Panc1 (cell line): ENCODE measurements around the gene TPM4. TPM values are rescaled to one million over a fixed set of nuclear protein-coding genes. Genes with fewer than 3 reads are reported as not detected.

Experiments used
- ATAC-seq: fragments of 200-7000 bp; cut with Tn5 transposase; 2 replicates; pipeline ENCODE4 v1.9.1; 2020; ENCODE audit warnings: mild to moderate bottlenecking, moderate library complexity
- BruUV-seq: library from RNA; stranded (reverse); fragments of 400-500 nt; replicated peaks from 2 replicates; lab custom pipeline; 2021; lab: Mats Ljungman, UMichigan
- CTCF ChIA-PET: fragments of 300-600 bp; sonication (Branson Sonifier 250); formaldehyde crosslinking; loops from one replicate; lab custom pipeline; 2022; ENCODE audit warnings: antibody characterized with exemption; lab: Charles Lee
- POLR2A ChIA-PET: fragments of 300-600 bp; sonication (Branson Sonifier 250); formaldehyde crosslinking; loops from one replicate; lab custom pipeline; 2022; ENCODE audit warnings: antibody characterized with exemption; lab: Charles Lee
- DNase-seq: peaks from one replicate; pipeline ENCODE4 v3.0.0-alpha.2; 2010; ENCODE audit warnings: low read depth, low spot score
- H3K27ac ChIP-seq: 2 replicates; pipeline ENCODE4 v1.5.1; 2011; ENCODE audit warnings: mild to moderate bottlenecking, low read length, inconsistent platforms
- H3K27me3 ChIP-seq: fragments of 200-500 bp; sonication (Bioruptor generic); 2 replicates; pipeline ENCODE4 v1.6.0; 2014; ENCODE audit warnings: low read length, inconsistent platforms; ENCODE audit not compliant: control insufficient read depth, insufficient read depth
- H3K36me3 ChIP-seq: fragments of 200-500 bp; sonication (Bioruptor generic); 2 replicates; pipeline ENCODE4 v1.5.1; 2014; ENCODE audit warnings: inconsistent platforms, mild to moderate bottlenecking, low read length, moderate library complexity; ENCODE audit not compliant: control insufficient read depth, insufficient read depth
- H3K4me1 ChIP-seq: 2 replicates; pipeline ENCODE4 v1.5.1; 2011; ENCODE audit warnings: inconsistent platforms, mild to moderate bottlenecking, low read length, moderate library complexity; ENCODE audit not compliant: control insufficient read depth, insufficient read depth
- H3K4me3 ChIP-seq, 2 experiments: 2 replicates each; pipeline ENCODE4 v1.5.1; 2011 to 2012; ENCODE audit warnings: low read depth in 2 of 2, low read length in 2 of 2, mild to moderate bottlenecking in 2 of 2, inconsistent platforms in 1 of 2, moderate library complexity in 1 of 2
- H3K9me3 ChIP-seq: fragments of 200-500 bp; sonication (Bioruptor generic); 2 replicates; pipeline ENCODE4 v1.5.1; 2014; ENCODE audit warnings: low read depth, mild to moderate bottlenecking, inconsistent platforms, low read length, moderate library complexity; ENCODE audit not compliant: control insufficient read depth, insufficient read depth
- POLR2AphosphoS5 ChIP-seq: IDR thresholded peaks from 2 replicates; pipeline ENCODE4 v1.6.1; 2012; ENCODE audit warnings: mild to moderate bottlenecking, low read depth, low read length, moderate library complexity
- SIN3A ChIP-seq: IDR thresholded peaks from 2 replicates; pipeline ENCODE4 v1.6.1; 2012; ENCODE audit warnings: low read depth, mild to moderate bottlenecking, low read length, moderate library complexity, borderline replicate concordance; ENCODE audit not compliant: insufficient read depth
- TCF7L2 ChIP-seq: IDR thresholded peaks from 2 replicates; pipeline ENCODE4 v1.6.1; 2011; ENCODE audit warnings: mild to moderate bottlenecking, low read depth, low read length, inconsistent platforms
- in situ Hi-C: cut with HindIII; loops from 2 replicates; pipeline ENCODE4 v1.10.0; 2016; ENCODE audit warnings: low sequenced_read_pairs, low pct_unique_long_range_greater_than_20kb
- intact Hi-C: fragments of 100-400 bp; cut with micrococcal nuclease; formaldehyde crosslinking; loops from one replicate; pipeline ENCODE4 v1.10.0; 2022; ENCODE audit not compliant: unreplicated experiment
- total RNA-seq: library from RNA; stranded (reverse); gene quantifications from one replicate; pipeline ENCODE4 v1.2.1, GENCODE V29; 2021; ENCODE audit not compliant: unreplicated experiment
- TF ChIP-seq, protein P1 (sequence below): fragments of 450-650 bp; IDR thresholded peaks from 2 replicates; pipeline ENCODE4 v1.5.1; 2017; ENCODE audit warnings: mild to moderate bottlenecking
- TF ChIP-seq, protein P2 (sequence below), 2 experiments: IDR thresholded peaks; 2 replicates each; pipeline ENCODE4 v1.6.1; 2011 to 2012; ENCODE audit warnings: low read depth in 2 of 2, control low read depth in 1 of 2, low read length in 1 of 2, mild to moderate bottlenecking in 1 of 2, moderate library complexity in 1 of 2; ENCODE audit not compliant: insufficient read depth in 1 of 2

Gene TPM4
- total RNA-seq, 1 experiment from 2014 or later: 165 TPM

DNA sequence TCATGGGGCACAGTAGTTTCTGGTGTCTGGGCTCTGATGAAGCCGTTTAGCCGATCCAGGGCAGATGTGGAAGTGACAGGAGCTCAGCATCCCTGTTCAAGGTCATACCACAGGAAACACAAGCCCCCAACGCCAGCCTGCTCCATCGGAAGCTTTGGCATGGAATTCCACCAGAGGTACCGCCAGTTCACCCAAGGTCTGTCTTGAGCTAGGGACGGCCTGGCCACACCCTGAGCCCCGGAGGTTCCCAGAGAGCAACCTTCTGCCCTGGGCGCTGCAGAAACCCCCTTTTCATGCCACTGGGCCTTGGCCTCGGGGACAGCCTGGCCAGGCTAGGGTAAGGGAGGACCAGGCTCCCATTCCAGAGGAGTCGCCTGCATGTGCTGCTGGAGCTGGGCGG lies 39.4 kb upstream of the TPM4 start:
- ChIA-PET POLR2A (no interaction called here), CTCF (interaction anchor here (0.5 to 0.6 kb wide), 2 partner anchors 427 to 1062 kb away, joined by 3 read pairs; no protein-coding TSS in a partner anchor)
- no TSS peak for BruUV-seq

DNA sequence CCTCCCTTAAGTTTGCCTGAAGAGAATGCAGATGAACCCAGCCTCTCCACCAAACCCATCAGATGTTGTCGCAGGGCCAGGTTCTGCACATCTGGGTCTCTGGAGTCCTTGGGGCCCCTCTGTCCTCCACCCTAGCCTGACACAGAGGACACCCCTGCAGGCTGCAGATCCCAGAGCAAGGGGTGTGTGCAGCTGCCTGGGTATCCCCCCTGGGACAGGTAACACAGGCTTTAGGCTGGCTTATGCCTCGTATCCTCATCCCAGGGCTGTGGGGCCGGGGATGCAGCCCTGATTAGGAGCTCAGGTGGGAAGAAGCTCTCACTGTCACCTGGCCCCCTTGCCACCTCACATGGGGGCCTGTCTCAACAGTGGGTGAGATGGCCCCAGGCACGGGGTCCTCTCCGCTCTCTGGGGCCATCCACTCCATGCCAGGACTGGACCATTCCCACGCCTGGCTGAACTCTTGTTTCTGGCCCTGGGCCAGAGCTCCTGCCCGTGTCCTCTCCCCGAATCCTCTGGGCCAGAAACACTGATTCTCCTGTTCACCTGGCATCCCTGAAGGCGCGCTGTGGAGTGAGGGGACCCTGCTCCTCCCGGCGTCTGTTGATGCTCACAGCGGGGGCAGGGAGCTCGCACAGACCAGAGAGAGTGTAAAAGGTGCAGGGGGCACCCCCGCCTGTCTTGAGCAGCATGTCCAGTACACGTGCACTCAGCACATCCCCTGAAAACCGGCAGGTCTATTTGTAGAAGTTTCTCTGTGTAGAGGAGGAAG lies 38.7 kb upstream of the TPM4 start:
- H3K4me3 ChIP-seq: no peak overlapping the region
- intact Hi-C loops (no loop called here), in situ Hi-C loops (no loop called here)
- no peaks in the 10 kb centered on the region for H3K9me3 ChIP-seq
- H3K27me3 ChIP-seq: no peaks in the 10 kb centered on the region
- BruUV-seq: no TSS peak
- DNase-seq (no peak), ATAC-seq (no peak)
- H3K27ac ChIP-seq: no peak overlapping the region
- CTCF ChIA-PET: interaction anchor here (0.5 to 0.6 kb wide), 2 partner anchors 427 to 1062 kb away, joined by 3 read pairs; no protein-coding TSS in a partner anchor
- H3K36me3 ChIP-seq: no peaks in the 10 kb centered on the region
- TF ChIP-seq, protein P1, sequence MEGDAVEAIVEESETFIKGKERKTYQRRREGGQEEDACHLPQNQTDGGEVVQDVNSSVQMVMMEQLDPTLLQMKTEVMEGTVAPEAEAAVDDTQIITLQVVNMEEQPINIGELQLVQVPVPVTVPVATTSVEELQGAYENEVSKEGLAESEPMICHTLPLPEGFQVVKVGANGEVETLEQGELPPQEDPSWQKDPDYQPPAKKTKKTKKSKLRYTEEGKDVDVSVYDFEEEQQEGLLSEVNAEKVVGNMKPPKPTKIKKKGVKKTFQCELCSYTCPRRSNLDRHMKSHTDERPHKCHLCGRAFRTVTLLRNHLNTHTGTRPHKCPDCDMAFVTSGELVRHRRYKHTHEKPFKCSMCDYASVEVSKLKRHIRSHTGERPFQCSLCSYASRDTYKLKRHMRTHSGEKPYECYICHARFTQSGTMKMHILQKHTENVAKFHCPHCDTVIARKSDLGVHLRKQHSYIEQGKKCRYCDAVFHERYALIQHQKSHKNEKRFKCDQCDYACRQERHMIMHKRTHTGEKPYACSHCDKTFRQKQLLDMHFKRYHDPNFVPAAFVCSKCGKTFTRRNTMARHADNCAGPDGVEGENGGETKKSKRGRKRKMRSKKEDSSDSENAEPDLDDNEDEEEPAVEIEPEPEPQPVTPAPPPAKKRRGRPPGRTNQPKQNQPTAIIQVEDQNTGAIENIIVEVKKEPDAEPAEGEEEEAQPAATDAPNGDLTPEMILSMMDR: no peak
- TF ChIP-seq SIN3A: no peak
- TF ChIP-seq, protein P2, sequence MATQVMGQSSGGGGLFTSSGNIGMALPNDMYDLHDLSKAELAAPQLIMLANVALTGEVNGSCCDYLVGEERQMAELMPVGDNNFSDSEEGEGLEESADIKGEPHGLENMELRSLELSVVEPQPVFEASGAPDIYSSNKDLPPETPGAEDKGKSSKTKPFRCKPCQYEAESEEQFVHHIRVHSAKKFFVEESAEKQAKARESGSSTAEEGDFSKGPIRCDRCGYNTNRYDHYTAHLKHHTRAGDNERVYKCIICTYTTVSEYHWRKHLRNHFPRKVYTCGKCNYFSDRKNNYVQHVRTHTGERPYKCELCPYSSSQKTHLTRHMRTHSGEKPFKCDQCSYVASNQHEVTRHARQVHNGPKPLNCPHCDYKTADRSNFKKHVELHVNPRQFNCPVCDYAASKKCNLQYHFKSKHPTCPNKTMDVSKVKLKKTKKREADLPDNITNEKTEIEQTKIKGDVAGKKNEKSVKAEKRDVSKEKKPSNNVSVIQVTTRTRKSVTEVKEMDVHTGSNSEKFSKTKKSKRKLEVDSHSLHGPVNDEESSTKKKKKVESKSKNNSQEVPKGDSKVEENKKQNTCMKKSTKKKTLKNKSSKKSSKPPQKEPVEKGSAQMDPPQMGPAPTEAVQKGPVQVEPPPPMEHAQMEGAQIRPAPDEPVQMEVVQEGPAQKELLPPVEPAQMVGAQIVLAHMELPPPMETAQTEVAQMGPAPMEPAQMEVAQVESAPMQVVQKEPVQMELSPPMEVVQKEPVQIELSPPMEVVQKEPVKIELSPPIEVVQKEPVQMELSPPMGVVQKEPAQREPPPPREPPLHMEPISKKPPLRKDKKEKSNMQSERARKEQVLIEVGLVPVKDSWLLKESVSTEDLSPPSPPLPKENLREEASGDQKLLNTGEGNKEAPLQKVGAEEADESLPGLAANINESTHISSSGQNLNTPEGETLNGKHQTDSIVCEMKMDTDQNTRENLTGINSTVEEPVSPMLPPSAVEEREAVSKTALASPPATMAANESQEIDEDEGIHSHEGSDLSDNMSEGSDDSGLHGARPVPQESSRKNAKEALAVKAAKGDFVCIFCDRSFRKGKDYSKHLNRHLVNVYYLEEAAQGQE (IDR thresholded peaks at IDR 0.05; ENCODE audit: insufficient read depth in 1 of 2, low read depth in 2 of 2, low read length in 1 of 2): no peak
- no peak for TF ChIP-seq POLR2AphosphoS5
- TF ChIP-seq TCF7L2: no peak
- H3K4me1 ChIP-seq: no peaks in the 10 kb centered on the region
- POLR2A ChIA-PET: no interaction called here

More for the DNA sequence above, 39.4 kb upstream of the TPM4 start:
- Histone ChIP-seq H3K9me3 (no peaks in the 10 kb centered on the region), H3K27me3 (no peaks in the 10 kb centered on the region), H3K4me1 (no peaks in the 10 kb centered on the region), H3K4me3 (no peak overlapping the region), H3K27ac (no peak overlapping the region), H3K36me3 (no peaks in the 10 kb centered on the region)
- no peak for TF ChIP-seq TCF7L2
- TF ChIP-seq, protein P1: no peak
- TF ChIP-seq, protein P2 (IDR thresholded peaks at IDR 0.05; ENCODE audit: insufficient read depth in 1 of 2, low read depth in 2 of 2, low read length in 1 of 2): no peak
- no peak for TF ChIP-seq SIN3A
- TF ChIP-seq POLR2AphosphoS5: no peak
- intact Hi-C loops (no loop called here), in situ Hi-C loops (no loop called here)
- no peak for ATAC-seq
- DNase-seq: no peak
